K562 (cell line): ENCODE data around the gene KCNN4. TPM values are rescaled to one million over a fixed set of nuclear protein-coding genes. Genes with fewer than 3 reads are reported as not detected.

Source experiments
- BHLHE40 ChIP-seq: IDR thresholded peaks from 2 replicates; pipeline ENCODE4 v1.6.1; 2011; ENCODE audit warnings: low read length, improper control_type of control experiment
- CREM ChIP-seq: IDR thresholded peaks from 2 replicates; pipeline ENCODE4 v1.6.1; 2014; ENCODE audit warnings: antibody characterized with exemption, low read depth
- HMG20B ChIP-seq: fragments of 250-450 bp; sonication (Bioruptor Pico); IDR thresholded peaks from 2 replicates; pipeline ENCODE4 v1.5.0; 2021; ENCODE audit warnings: mild to moderate bottlenecking
- KDM5B ChIP-seq: fragments of 200-600 bp; sonication (generic); IDR thresholded peaks from 2 replicates; pipeline ENCODE4 v1.6.1; 2012; ENCODE audit warnings: low read depth, mild to moderate bottlenecking, moderate library complexity, low read length, control low read depth, inconsistent platforms; ENCODE audit not compliant: insufficient replicate concordance
- NR2C2 ChIP-seq, 2 experiments: fragments of 200-800 bp in 1 of 2; sonication (Bioruptor generic) in 1 of 2; sonication (generic) in 1 of 2; formaldehyde crosslinking in 1 of 2; IDR thresholded peaks; 2 replicates each; pipeline versions ENCODE4 v1.6.1 to v1.8.0; 2016 to 2022; ENCODE audit warnings: mild to moderate bottlenecking in 1 of 2, missing compliant biosample characterization in 1 of 2, missing genetic modification characterization in 1 of 2, missing genetic modification reagents in 1 of 2
- PATZ1 ChIP-seq: fragments of 250-450 bp; sonication (Bioruptor Pico); IDR thresholded peaks from 2 replicates; pipeline ENCODE4 v1.5.0; 2020; ENCODE audit warnings: mild to moderate bottlenecking, borderline replicate concordance
- PHF8 ChIP-seq: fragments of 200-600 bp; sonication (generic); IDR thresholded peaks from 2 replicates; pipeline ENCODE4 v1.6.1; 2012; ENCODE audit warnings: mixed run types, mild to moderate bottlenecking, inconsistent platforms, low read length, moderate library complexity, borderline replicate concordance
- POLR2AphosphoS5 ChIP-seq: IDR thresholded peaks from 2 replicates; pipeline ENCODE4 v1.6.1; 2011; ENCODE audit warnings: mild to moderate bottlenecking, low read depth, low read length, moderate library complexity; ENCODE audit not compliant: control insufficient read depth, insufficient read depth
- SMAD1 ChIP-seq: fragments of 150-350 bp; IDR thresholded peaks from 2 replicates; pipeline ENCODE4 v1.6.1; 2014; ENCODE audit warnings: low read length, low read depth; ENCODE audit not compliant: partially characterized antibody
- TBP ChIP-seq: optimal IDR thresholded peaks from 2 replicates; pipeline ENCODE3; 2011; ENCODE audit warnings: low read depth, low read length, improper control_type of control experiment
- TEAD4 ChIP-seq, 2 experiments: sonication (generic) in 1 of 2; formaldehyde crosslinking in 1 of 2; IDR thresholded peaks; 2 replicates each; pipeline versions ENCODE4 v1.6.1 to v1.8.0; 2012 to 2022; ENCODE audit warnings: borderline replicate concordance in 1 of 2, inconsistent platforms in 1 of 2, low read length in 1 of 2, mild to moderate bottlenecking in 1 of 2, missing genetic modification reagents in 1 of 2
- ZBTB5 ChIP-seq: fragments of 450-650 bp; IDR thresholded peaks from 2 replicates; pipeline ENCODE4 v1.6.1; 2017; ENCODE audit warnings: antibody characterized with exemption
- ZNF639 ChIP-seq, 2 experiments: fragments of 200-800 bp in 1 of 2; sonication (Bioruptor generic) in 1 of 2; sonication (generic) in 1 of 2; formaldehyde crosslinking in 1 of 2; IDR thresholded peaks in 1 of 2; conservative IDR thresholded peaks in 1 of 2; 2 replicates each; pipeline versions ENCODE4 v1.5.0 to v1.6.1; 2016 to 2020; ENCODE audit warnings: missing compliant biosample characterization in 1 of 2, missing genetic modification characterization in 1 of 2, missing genetic modification reagents in 1 of 2
- ZNF830 ChIP-seq: fragments of 250-450 bp; sonication (Bioruptor Pico); IDR thresholded peaks from 2 replicates; pipeline ENCODE4 v1.5.0; 2021; ENCODE audit warnings: mild to moderate bottlenecking
- polyA plus RNA-seq, 8 experiments: library from polyadenylated mRNA; depleted of rRNA in 4 of 8; stranded (reverse) in 5 of 8; unstranded in 3 of 8; fragments of >200 nt; fragmentation: Nextera tagmentation in 2 of 8; fragmentation: Illumina TruSeq in 1 of 8; extraction: Ambion mirVana in 2 of 8; extraction: Trizol in 1 of 8; gene quantifications; 2 replicates each; pipeline versions ENCODE4 v1.2.1 to v1.2.3, GENCODE V29; 2011 to 2014; ENCODE audit warnings: inconsistent platforms in 1 of 8, missing spikeins in 1 of 8
- total RNA-seq, 7 experiments: library from RNA; depleted of rRNA in 6 of 7; stranded (reverse); fragments of >200 nt in 6 of 7; fragmentation: Illumina TruSeq in 2 of 7; extraction: Trizol in 2 of 7; gene quantifications; 2 replicates each; pipeline versions ENCODE4 v1.2.1 to v1.2.3, GENCODE V29; 2011 to 2021; ENCODE audit warnings: low replicate concordance in 1 of 7

The KCNN4 gene
- total and polyA plus RNA-seq, 9 of the 15 experiments (the other 6 are each of a cell fraction or from before 2014, with no cell fraction given) = 0.53 to 37.7 (median 25.9) TPM

GRCh38 chr19:43826787-43827754, 46.3 kb upstream of the KCNN4 start, which contains the start of gene ZNF283 (continued):
- TF ChIP-seq ZNF639 (CRISPR knock-in tag; conservative IDR thresholded peaks at IDR 0.05 in 1 of 2, IDR thresholded peaks at IDR 0.05 in 1 of 2) (peak in 1 of 2 experiments; percentile 61; a peak in 1 of 4 replicates), NR2C2 (CRISPR knock-in tag; IDR thresholded peaks at IDR 0.05) (no peak), NR2C2 (tag; IDR thresholded peaks at IDR 0.05) (peak; percentile 83), PHF8 (peak; percentile 57; the same call in 1 of the 2 replicates), KDM5B (peak; percentile 65), TBP (peak; percentile 79), SMAD1 (peak; percentile 25), ZNF830 (CRISPR knock-in tag) (no peak), BHLHE40 (peak; percentile 49; the same call in 1 of the 2 replicates), ZBTB5 (no peak), POLR2AphosphoS5 (peak; percentile 72; the same call in 1 of the 2 replicates), CREM (0 out of 2 replicates have a peak, but pooled peaks have one; percentile 44), TEAD4 (IDR thresholded peaks at IDR 0.05; ENCODE audit: low read length) (peak; percentile 36; the same call in 1 of the 2 replicates), TEAD4 (CRISPR knock-in tag; IDR thresholded peaks at IDR 0.05; ENCODE audit: borderline replicate concordance) (no peak), HMG20B (no peak), PATZ1 (CRISPR knock-in tag) (no peak)
